ENCODE data around the gene HLA-DOA.

HLA-DOA gene

GRCh38 chr6:32972353-32973143, 36.8 kb downstream of the HLA-DOA start (continued):
- TF ChIP-seq ZNF544 (tag by site-specific recombination; IDR thresholded peaks at IDR 0.05) (no peak), ZNF76 (tag by site-specific recombination; IDR thresholded peaks at IDR 0.05; ENCODE audit: borderline replicate concordance, low read depth) (0 out of 2 replicates have a peak, but pooled peaks have one; percentile 30), ZNF558 (tag by site-specific recombination; IDR thresholded peaks at IDR 0.05) (no peak), HOXD13 (CRISPR knock-in tag; IDR thresholded peaks at IDR 0.05; ENCODE audit: borderline replicate concordance) (peak; percentile 80), ZNF175 (tag by site-specific recombination; IDR thresholded peaks at IDR 0.05) (no peak), PRDM6 (tag by site-specific recombination; IDR thresholded peaks at IDR 0.05) (no peak; the same call in 1 of the 2 replicates), ZNF692 (tag by site-specific recombination; IDR thresholded peaks at IDR 0.05) (no peak), ZNF19 (tag by site-specific recombination; IDR thresholded peaks at IDR 0.05; ENCODE audit: low read depth) (no peak), GLIS2 (tag by site-specific recombination; IDR thresholded peaks at IDR 0.05) (peak; percentile 48), ZNF266 (tag by site-specific recombination; IDR thresholded peaks at IDR 0.05; ENCODE audit: low read depth) (peak; percentile 31; the same call in 1 of the 2 replicates), ZNF677 (tag by site-specific recombination; IDR thresholded peaks at IDR 0.05) (no peak), ZXDB (tag by site-specific recombination; IDR thresholded peaks at IDR 0.05) (no peak), ZFP69B (tag by site-specific recombination; IDR thresholded peaks at IDR 0.05) (no peak), PRDM1 (tag by site-specific recombination; IDR thresholded peaks at IDR 0.05) (no peak), KLF10 (tag by site-specific recombination; IDR thresholded peaks at IDR 0.05) (no peak), ZBTB44 (tag by site-specific recombination; IDR thresholded peaks at IDR 0.05) (peak; percentile 1; the same call in 1 of the 2 replicates), GLI4 (tag by site-specific recombination; IDR thresholded peaks at IDR 0.05) (peak; percentile 80; the same call in 1 of the 2 replicates), ZNF16 (tag by site-specific recombination; IDR thresholded peaks at IDR 0.05; ENCODE audit: low read depth) (0 out of 2 replicates have a peak, but pooled peaks have one; percentile 31), EGR2 (tag by site-specific recombination; IDR thresholded peaks at IDR 0.05; ENCODE audit: low read depth) (0 out of 2 replicates have a peak, but pooled peaks have one; percentile 15), ZNF48 (tag by site-specific recombination; IDR thresholded peaks at IDR 0.05) (no peak), ZNF24 (tag by site-specific recombination; IDR thresholded peaks at IDR 0.05) (no peak), ZNF138 (tag by site-specific recombination; IDR thresholded peaks at IDR 0.05; ENCODE audit: borderline replicate concordance) (no peak), ZNF398 (tag by site-specific recombination; IDR thresholded peaks at IDR 0.05) (peak; percentile 15; the same call in 1 of the 2 replicates), ZBTB8A (tag by site-specific recombination; IDR thresholded peaks at IDR 0.05) (no peak), TRIM28 (IDR thresholded peaks at IDR 0.05; ENCODE audit: borderline replicate concordance, low read length) (no peak)
- TF ChIP-seq, protein P1, sequence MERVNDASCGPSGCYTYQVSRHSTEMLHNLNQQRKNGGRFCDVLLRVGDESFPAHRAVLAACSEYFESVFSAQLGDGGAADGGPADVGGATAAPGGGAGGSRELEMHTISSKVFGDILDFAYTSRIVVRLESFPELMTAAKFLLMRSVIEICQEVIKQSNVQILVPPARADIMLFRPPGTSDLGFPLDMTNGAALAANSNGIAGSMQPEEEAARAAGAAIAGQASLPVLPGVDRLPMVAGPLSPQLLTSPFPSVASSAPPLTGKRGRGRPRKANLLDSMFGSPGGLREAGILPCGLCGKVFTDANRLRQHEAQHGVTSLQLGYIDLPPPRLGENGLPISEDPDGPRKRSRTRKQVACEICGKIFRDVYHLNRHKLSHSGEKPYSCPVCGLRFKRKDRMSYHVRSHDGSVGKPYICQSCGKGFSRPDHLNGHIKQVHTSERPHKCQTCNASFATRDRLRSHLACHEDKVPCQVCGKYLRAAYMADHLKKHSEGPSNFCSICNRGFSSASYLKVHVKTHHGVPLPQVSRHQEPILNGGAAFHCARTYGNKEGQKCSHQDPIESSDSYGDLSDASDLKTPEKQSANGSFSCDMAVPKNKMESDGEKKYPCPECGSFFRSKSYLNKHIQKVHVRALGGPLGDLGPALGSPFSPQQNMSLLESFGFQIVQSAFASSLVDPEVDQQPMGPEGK (tag by site-specific recombination; IDR thresholded peaks at IDR 0.05): 0 out of 2 replicates have a peak, but pooled peaks have one; percentile 1
- TF ChIP-seq, protein P2, sequence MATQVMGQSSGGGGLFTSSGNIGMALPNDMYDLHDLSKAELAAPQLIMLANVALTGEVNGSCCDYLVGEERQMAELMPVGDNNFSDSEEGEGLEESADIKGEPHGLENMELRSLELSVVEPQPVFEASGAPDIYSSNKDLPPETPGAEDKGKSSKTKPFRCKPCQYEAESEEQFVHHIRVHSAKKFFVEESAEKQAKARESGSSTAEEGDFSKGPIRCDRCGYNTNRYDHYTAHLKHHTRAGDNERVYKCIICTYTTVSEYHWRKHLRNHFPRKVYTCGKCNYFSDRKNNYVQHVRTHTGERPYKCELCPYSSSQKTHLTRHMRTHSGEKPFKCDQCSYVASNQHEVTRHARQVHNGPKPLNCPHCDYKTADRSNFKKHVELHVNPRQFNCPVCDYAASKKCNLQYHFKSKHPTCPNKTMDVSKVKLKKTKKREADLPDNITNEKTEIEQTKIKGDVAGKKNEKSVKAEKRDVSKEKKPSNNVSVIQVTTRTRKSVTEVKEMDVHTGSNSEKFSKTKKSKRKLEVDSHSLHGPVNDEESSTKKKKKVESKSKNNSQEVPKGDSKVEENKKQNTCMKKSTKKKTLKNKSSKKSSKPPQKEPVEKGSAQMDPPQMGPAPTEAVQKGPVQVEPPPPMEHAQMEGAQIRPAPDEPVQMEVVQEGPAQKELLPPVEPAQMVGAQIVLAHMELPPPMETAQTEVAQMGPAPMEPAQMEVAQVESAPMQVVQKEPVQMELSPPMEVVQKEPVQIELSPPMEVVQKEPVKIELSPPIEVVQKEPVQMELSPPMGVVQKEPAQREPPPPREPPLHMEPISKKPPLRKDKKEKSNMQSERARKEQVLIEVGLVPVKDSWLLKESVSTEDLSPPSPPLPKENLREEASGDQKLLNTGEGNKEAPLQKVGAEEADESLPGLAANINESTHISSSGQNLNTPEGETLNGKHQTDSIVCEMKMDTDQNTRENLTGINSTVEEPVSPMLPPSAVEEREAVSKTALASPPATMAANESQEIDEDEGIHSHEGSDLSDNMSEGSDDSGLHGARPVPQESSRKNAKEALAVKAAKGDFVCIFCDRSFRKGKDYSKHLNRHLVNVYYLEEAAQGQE (tag by site-specific recombination; IDR thresholded peaks at IDR 0.05): peak; percentile 7; the same call in 1 of the 2 replicates
